Keratinocyte (primary cell): ENCODE data around the gene MIEF1.

ENCODE experiments used
- EZH2 ChIP-seq: IDR thresholded peaks from one replicate; pipeline ENCODE4 v1.6.1; 2012; ENCODE audit warnings: inconsistent platforms, mild to moderate bottlenecking, low read length, moderate library complexity
- TF ChIP-seq, protein P1 (sequence below), 3 experiments: IDR thresholded peaks in 1 of 3; conservative IDR thresholded peaks in 1 of 3; optimal IDR thresholded peaks in 1 of 3; 2 replicates in 2 of 3; 3 replicates in 1 of 3; pipeline versions ENCODE3 to v1.5.1; 2011; ENCODE audit warnings: low read length in 3 of 3, mild to moderate bottlenecking in 3 of 3, moderate library complexity in 2 of 3, control low read depth in 1 of 3, inconsistent platforms in 1 of 3; ENCODE audit not compliant: insufficient read depth in 2 of 3; ENCODE audit errors: extremely low read depth in 1 of 3

GRCh38 chr22:39512026-39512425 lies 9.9 kb downstream of the MIEF1 start:
- TF ChIP-seq, protein P1, sequence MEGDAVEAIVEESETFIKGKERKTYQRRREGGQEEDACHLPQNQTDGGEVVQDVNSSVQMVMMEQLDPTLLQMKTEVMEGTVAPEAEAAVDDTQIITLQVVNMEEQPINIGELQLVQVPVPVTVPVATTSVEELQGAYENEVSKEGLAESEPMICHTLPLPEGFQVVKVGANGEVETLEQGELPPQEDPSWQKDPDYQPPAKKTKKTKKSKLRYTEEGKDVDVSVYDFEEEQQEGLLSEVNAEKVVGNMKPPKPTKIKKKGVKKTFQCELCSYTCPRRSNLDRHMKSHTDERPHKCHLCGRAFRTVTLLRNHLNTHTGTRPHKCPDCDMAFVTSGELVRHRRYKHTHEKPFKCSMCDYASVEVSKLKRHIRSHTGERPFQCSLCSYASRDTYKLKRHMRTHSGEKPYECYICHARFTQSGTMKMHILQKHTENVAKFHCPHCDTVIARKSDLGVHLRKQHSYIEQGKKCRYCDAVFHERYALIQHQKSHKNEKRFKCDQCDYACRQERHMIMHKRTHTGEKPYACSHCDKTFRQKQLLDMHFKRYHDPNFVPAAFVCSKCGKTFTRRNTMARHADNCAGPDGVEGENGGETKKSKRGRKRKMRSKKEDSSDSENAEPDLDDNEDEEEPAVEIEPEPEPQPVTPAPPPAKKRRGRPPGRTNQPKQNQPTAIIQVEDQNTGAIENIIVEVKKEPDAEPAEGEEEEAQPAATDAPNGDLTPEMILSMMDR (optimal IDR thresholded peaks at IDR 0.05 in 1 of 3, IDR thresholded peaks at IDR 0.05 in 1 of 3, conservative IDR thresholded peaks at IDR 0.05 in 1 of 3; ENCODE audit: extremely low read depth in 1 of 3, insufficient read depth in 2 of 3, low read length in 3 of 3): no peak
- TF ChIP-seq EZH2: no peak
